SKM-1 treated with dmso at 0.1 percent for 144 hours (cell line): ENCODE data around the gene GNB2.

Source experiments
- DNase-seq: peaks from one replicate; lab custom pipeline; 2025; ENCODE audit not compliant: unreplicated experiment; lab: John Stamatoyannopoulos, UW

GNB2 gene

DNA sequence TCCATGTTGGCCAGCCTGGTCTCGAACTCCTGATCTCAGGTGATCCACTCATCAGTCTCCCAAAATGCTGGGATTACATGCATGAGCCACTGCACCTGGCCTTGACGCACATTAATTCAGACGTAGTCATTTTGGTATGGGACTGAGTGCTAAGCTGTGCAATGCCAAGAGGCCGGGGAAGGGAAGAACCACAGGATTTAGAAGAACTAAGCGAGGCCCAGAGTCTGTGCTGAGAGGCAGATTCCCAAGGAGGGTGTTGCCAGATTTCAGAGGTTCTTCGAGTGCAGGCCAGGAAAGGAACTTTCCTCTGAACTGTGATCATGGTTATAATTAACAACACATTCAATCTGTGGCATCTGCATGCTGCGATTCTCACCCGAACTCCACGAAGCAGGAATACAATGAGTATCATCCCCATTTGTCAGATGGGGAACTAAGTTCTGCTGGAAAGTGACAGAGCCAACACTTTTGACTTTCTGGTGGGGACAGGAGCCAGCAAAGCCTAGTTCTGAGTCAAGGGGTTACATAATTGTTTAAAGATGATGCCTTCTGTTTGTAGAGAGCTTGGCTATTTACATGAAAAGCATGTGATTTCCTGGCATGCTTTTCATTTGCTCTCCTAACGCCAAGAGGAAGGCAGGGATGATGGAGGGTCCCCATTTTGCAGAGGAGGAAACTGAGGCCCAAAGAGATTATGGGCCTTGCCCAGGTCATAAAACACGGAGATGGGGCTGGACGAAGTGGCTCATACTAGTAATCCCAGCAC lies 53.6 kb downstream of the GNB2 start:
- no peak for DNase-seq

GRCh38 chr7:100728196-100728595 lies 54.7 kb downstream of the GNB2 start:
- DNase-seq, result no peak
